ENCODE measurements around the gene TMEM59.
"Not testable (repeated sequence)": the region's sequence is repeated elsewhere in the genome, so short reads cannot be mapped to it uniquely, and the experiment has no call there.

Gene TMEM59

GRCh38 chr1:54052934-54053744, at the start of gene TMEM59, which contains the start of gene TCEANC2:
TSS of gene TMEM59 (minus strand) at chr1:54053204. CDS start at chr1:54053188, 16 bp downstream.
TSS of gene TCEANC2 (plus strand) at chr1:54053608. CDS start at chr1:54054423, 815 bp downstream.
- intact Hi-C loops (cut with DNase I): loop anchor here (1.0 to 10.0 kb wide), 3 partner anchors 108 to 712 kb away; partner anchors contain the start of genes IFT25, LRRC42, NDC1 and PARS2
- DNase-seq: peak; percentile 95 to 99 (median 98)

GRCh38 chr1:54100500-54100899, 47.5 kb upstream of the TMEM59 start:
- intact Hi-C loops (cut with DNase I): no loop called here
- DNase-seq: no peak

- intact Hi-C loops (cut with DNase I): no loop called here
- DNase-seq: peak in 6 of 42 donors; percentile 20 to 58 (median 28)
Measured at GRCh38 chr1:54099061-54099610, 46.1 kb upstream of the TMEM59 start.

- intact Hi-C loops (cut with DNase I): no loop called here
- no peak for DNase-seq
Measured at GRCh38 chr1:54096877-54097240, 43.9 kb upstream of the TMEM59 start.

- intact Hi-C loops (cut with DNase I): no loop called here
Measured at GRCh38 chr1:54096227-54096876, 43.3 kb upstream of the TMEM59 start.

GRCh38 chr1:54095546-54096226, 42.7 kb upstream of the TMEM59 start:
- no peak for DNase-seq
- intact Hi-C loops (cut with DNase I): no loop called here

More at GRCh38 chr1:54096227-54096876, 43.3 kb upstream of the TMEM59 start:
- no peak for DNase-seq

- intact Hi-C loops (cut with DNase I); DNase-seq: not testable (repeated sequence)
Measured at GRCh38 chr1:54094730-54095105, 41.7 kb upstream of the TMEM59 start.

GRCh38 chr1:54094001-54094729, 41.2 kb upstream of the TMEM59 start:
- no peak for DNase-seq
- intact Hi-C loops (cut with DNase I): no loop called here

- intact Hi-C loops (cut with DNase I): no loop called here
- DNase-seq: no peak
Measured at GRCh38 chr1:54091666-54092065, 38.7 kb upstream of the TMEM59 start.

- intact Hi-C loops (cut with DNase I): no loop called here
- no peak for DNase-seq
Measured at GRCh38 chr1:54088385-54088784, 35.4 kb upstream of the TMEM59 start.

GRCh38 chr1:54086754-54087153, 33.8 kb upstream of the TMEM59 start:
- no peak for DNase-seq
- intact Hi-C loops (cut with DNase I): no loop called here

- DNase-seq: no peak
- intact Hi-C loops (cut with DNase I): no loop called here
Measured at GRCh38 chr1:54084794-54085193, 31.8 kb upstream of the TMEM59 start.

- intact Hi-C loops (cut with DNase I): no loop called here
- peak; percentile 7 to 82 (median 50) for DNase-seq
Measured at GRCh38 chr1:54081306-54082270, 28.6 kb upstream of the TMEM59 start.

- no peak for DNase-seq
- intact Hi-C loops (cut with DNase I): no loop called here
Measured at GRCh38 chr1:54080598-54081049, 27.6 kb upstream of the TMEM59 start.

GRCh38 chr1:54077359-54077758, 24.4 kb upstream of the TMEM59 start:
- no peak for DNase-seq
- intact Hi-C loops (cut with DNase I): loop anchor here (10.0 kb wide), 1 partner anchor 417 kb away; no protein-coding TSS in a partner anchor

- intact Hi-C loops (cut with DNase I): loop anchor here (10.0 kb wide), 1 partner anchor 424 kb away; no protein-coding TSS in a partner anchor
- no peak for DNase-seq
Measured at GRCh38 chr1:54070171-54070837, 17.3 kb upstream of the TMEM59 start.

- intact Hi-C loops (cut with DNase I): loop anchor here (10.0 kb wide), 1 partner anchor 425 kb away; no protein-coding TSS in a partner anchor
- no peak for DNase-seq
Measured at GRCh38 chr1:54069791-54070170, 16.8 kb upstream of the TMEM59 start.

All from head of caudate nucleus (tissue), 42 donors.